Muscle of leg (tissue), 11 donors: ENCODE results near the gene FAM120A. TPM values are rescaled to one million over a fixed set of nuclear protein-coding genes. Genes with fewer than 3 reads are reported as not detected.

Source experiments
- DNase-seq: peaks from one replicate; pipeline ENCODE4 v3.0.0; 2013
- H3K27ac ChIP-seq: one replicate; pipeline ENCODE4 v1.5.1; 2013; ENCODE audit warnings: mild to moderate bottlenecking, low read length, control low read depth
- H3K27me3 ChIP-seq: one replicate; pipeline ENCODE4 v1.6.1; 2013; ENCODE audit warnings: low read length; ENCODE audit not compliant: control insufficient read depth, insufficient read depth
- H3K36me3 ChIP-seq: one replicate; pipeline ENCODE4 v1.6.1; 2013; ENCODE audit warnings: low read length; ENCODE audit not compliant: control insufficient read depth, insufficient read depth
- H3K4me1 ChIP-seq: one replicate; pipeline ENCODE4 v1.6.1; 2013; ENCODE audit warnings: low read length; ENCODE audit not compliant: control insufficient read depth, insufficient read depth
- H3K4me3 ChIP-seq: one replicate; pipeline ENCODE4 v1.5.1; 2013; ENCODE audit warnings: low read length, control low read depth
- H3K9me3 ChIP-seq: replicated peaks from 2 replicates; pipeline ENCODE4 v1.6.1; 2013; ENCODE audit warnings: low read depth, low read length; ENCODE audit not compliant: control insufficient read depth
- WGBS: methylation state at CpG from one replicate; pipeline ENCODE4 v1.1.5; 2013; ENCODE audit warnings: missing lambda C conversion rate; ENCODE audit not compliant: insufficient coverage; 5-methylcytosine and 5-hydroxymethylcytosine counted together
- polyA plus RNA-seq, 8 donors: library from polyadenylated mRNA; unstranded; fragments of 120-200 nt; gene quantifications; one replicate each; pipeline versions ENCODE4 v1.2.1 to v1.2.3, GENCODE V29; 2013; ENCODE audit warnings: inconsistent platforms in 1 of 8, low replicate concordance in 1 of 8; ENCODE audit not compliant: insufficient read length in 8 of 8, insufficient read depth in 1 of 8
- total RNA-seq: library from RNA; stranded (reverse); fragments of 120-200 nt; gene quantifications from one replicate; pipeline ENCODE4 v1.2.4, GENCODE V29; 2013

The FAM120A gene
- total and polyA plus RNA-seq, 9 donors, result 45.8 to 68.3 (median 61.3) TPM

- Histone ChIP-seq H3K36me3 (peaks cover 11% of the 10 kb centered on the region), H3K4me1 (peaks cover 28% of the 10 kb centered on the region), H3K4me3 (no peak overlapping the region), H3K27me3 (no peaks in the 10 kb centered on the region), H3K9me3 (peaks cover 4% of the 10 kb centered on the region), H3K27ac (no peak overlapping the region)
- 81% methylated on average over 6 of the region's 9 CpGs for WGBS
- no peak for DNase-seq
Observed at GRCh38 chr9:93574091-93574899, 122.8 kb downstream of the FAM120A start.

DNA sequence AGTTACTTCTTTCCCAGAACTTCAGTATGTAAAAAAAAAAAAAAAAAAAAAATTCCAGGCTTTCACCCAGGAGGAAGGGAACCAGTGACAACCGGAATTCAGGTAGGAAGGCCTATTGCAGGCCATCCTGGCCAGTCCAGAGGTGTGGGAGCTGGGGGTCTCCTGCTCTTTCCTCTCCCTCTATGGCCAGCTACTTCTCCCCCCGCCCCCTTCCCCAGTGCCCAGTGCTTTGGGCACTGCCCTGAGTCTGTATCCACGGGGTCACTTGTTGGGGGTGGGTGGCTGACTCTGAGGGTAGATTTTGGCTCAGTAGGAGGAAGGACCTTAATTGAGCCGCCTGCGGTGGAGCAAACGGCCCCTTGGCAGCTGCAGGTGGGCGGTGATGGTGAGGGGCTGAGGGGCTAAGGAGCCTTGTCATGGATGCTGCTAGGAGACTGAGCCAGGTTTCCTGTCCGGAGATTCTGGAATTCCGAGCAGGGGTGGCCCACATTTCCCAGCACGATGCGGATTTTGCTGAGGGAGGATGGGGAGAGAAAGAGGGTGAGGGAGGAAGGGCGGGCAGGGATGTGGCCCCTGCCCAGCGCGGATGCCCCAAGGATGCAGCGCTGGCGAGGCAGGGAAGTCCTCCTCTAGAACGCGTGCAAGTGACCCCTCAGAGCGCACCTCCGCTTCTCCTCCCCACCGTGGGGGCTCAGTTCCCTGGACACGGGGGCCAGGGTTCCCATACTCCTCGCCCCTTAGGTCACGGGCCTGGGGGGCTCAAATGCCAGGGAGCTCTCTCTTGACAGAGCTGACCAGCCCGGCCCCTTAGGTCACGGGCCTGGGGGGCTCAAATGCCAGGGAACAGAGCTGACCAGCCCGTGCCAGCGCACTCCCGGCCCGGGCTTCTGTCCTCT is 123.7 kb downstream of the FAM120A start:
- 3% methylated on average over 26 of the region's 30 CpGs for WGBS
- peaks cover 32% of the 10 kb centered on the region for H3K4me1 ChIP-seq
- DNase-seq, result no peak
- peak overlapping the region; percentile 63 for H3K4me3 ChIP-seq
- H3K36me3 ChIP-seq, result peaks cover 5% of the 10 kb centered on the region
- no peaks in the 10 kb centered on the region for H3K27me3 ChIP-seq
- H3K9me3 ChIP-seq, result peaks cover 4% of the 10 kb centered on the region
- H3K27ac ChIP-seq, result peak overlapping the region; percentile 75

- Histone ChIP-seq H3K4me1 (peaks cover 37% of the 10 kb centered on the region), H3K9me3 (peaks cover under 1% of the 10 kb centered on the region), H3K4me3 (peak overlapping the region; percentile 63), H3K36me3 (peaks cover 3% of the 10 kb centered on the region), H3K27ac (peak overlapping the region; percentile 75), H3K27me3 (no peaks in the 10 kb centered on the region)
- WGBS, result under 1% methylated on average over 24 of the region's 26 CpGs
- peak; percentile 69 for DNase-seq
Observed at GRCh38 chr9:93575796-93576257, 124.3 kb downstream of the FAM120A start.

DNA sequence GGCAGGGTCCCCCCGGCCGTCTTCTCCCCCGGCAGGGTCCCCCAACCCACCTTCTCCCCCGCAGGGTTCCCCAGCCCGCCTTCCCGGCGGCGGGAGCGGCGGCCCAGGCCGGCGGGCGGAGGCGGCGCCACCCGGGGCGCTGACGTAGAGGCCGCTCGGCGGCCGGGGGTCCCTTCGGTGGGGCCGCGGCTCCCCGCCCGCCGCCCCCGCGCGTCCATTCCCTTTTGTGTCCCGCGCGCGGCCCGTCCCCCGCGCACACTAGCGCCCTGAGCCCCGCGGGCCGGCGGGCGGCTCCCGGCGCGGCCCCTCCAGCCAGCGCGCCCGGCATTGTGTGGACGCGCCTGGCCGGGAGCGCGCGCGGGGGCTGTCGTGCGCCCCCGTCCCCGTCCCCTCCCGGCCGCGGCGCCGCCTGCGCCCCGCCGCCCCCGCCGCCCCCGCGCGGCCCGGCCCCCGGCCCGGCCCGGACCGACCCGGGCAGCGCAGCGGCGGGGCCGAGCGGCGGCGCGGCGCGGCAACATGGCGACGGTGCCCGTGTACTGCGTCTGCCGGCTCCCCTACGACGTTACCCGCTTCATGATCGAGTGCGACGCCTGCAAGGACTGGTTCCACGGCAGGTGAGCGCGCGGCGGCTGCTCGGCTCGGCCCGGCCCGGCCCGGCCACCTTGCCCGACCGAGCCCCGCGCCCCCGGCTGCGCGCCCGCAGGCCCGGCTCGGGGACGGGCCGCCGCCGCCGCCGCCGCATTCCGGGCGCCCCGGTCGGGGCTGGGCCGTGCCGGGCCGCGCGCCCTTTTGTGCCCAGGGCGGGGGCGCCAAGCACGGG is 125.0 kb downstream of the FAM120A start, which contains the start of gene PHF2:
Gene PHF2, plus strand, starts transcription at position 327 of the 820 bp plus-strand sequence. Its CDS starts 190 bp downstream, at position 517.
- no peaks in the 10 kb centered on the region for H3K9me3 ChIP-seq
- H3K36me3 ChIP-seq, result peaks cover 3% of the 10 kb centered on the region
- under 1% methylated on average over 128 of the region's 140 CpGs for WGBS
- H3K27ac ChIP-seq, result peak within 1 kb of the TSS; percentile 75
- H3K27me3 ChIP-seq, result no peaks in the 10 kb centered on the region
- peaks cover 44% of the 10 kb centered on the region for H3K4me1 ChIP-seq
- peak; percentile 61 for DNase-seq
- H3K4me3 ChIP-seq, result peak within 1 kb of the TSS; percentile 63

DNA sequence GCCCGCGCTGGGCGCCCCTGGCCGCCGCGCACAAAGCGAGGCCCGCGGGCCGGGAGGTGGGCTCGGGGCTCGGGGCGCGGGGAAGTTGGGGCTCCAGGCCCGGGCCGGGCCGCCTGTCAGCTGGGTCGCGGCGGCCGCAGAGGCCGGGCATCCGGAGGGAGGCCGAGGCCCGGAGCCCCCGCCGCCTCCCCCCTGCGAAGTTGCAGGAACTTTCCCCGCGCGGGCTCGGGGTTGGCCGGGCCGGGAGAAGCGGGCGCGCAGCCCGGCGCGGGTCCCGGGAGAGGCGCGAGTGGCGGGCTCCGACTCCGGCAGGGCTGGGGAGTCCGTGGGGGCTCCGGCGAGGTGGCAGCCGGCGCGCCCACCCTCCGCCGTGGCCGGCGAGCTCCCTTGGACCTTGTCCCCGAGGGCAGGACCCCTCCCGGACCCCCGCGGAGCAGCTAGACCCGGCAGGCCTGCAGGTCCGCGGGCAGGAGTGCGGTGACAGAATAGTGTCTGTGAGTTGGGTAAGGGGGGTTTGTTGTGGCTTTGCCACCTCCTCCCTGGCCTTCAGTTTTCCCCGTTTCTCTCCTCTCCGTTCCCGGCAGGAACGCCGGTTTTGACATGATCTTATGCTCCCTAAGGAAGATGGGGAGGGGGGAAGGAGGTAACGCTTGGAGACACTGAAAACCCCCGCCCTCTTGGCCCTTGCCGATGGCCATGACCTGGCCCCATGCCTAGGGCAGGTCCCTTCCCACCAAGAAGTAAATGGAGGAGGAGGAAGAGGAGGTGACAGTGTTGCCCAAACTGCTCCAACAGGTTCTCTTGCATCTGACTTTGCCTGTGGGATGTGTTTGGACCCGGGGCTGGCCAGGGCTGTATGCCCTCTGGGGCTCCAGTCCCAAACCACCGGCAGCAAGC is 125.8 kb downstream of the FAM120A start:
- Histone ChIP-seq H3K9me3 (no peaks in the 10 kb centered on the region), H3K4me1 (peaks cover 51% of the 10 kb centered on the region), H3K36me3 (peaks cover 3% of the 10 kb centered on the region), H3K27ac (peak overlapping the region; percentile 65), H3K4me3 (peak overlapping the region; percentile 52), H3K27me3 (no peaks in the 10 kb centered on the region)
- WGBS, result under 1% methylated on average over 64 of the region's 74 CpGs
- DNase-seq, result peak; percentile 59

DNA sequence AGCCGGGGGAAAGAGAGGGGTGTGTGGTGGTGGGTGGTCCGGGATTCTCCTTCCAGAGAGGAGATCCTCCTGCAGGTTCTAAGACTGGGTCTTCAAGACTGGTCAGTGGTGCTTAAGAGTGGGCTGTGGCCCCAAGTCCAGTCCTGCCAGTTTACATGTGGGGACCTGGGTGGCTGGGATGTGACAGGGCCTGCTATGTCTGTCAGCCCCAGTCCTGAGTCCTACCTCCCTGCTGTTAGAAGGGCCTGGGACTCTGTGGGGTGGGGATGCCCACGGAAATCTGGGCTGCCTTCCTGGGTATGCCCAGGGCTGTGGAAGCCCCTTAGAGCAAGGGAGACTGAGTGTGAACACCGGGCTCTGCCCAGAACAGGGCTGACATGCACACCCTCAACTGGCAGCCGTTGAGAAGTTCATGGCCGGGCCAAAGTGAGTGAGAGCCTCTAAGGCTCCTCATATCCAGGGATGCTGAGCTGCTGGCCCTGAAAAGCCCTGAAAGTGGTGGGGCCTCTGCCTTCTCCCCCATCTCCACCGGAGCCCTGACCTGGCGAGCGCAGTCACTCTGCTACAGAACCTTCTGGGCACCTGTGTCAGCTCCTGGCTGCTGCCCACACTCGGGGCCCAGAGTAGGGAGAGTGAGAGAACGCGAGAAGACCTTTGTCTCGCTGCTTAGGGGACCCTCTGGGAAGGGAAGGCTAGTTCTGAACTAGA is 126.6 kb downstream of the FAM120A start:
- Histone ChIP-seq H3K4me3 (peak overlapping the region; percentile 52), H3K27ac (peak overlapping the region; percentile 65), H3K9me3 (no peaks in the 10 kb centered on the region), H3K4me1 (peaks cover 54% of the 10 kb centered on the region), H3K27me3 (no peaks in the 10 kb centered on the region), H3K36me3 (peaks cover 3% of the 10 kb centered on the region)
- DNase-seq, result no peak
- WGBS, result 36% methylated on average over 9 of the region's 13 CpGs

- Histone ChIP-seq H3K9me3 (no peaks in the 10 kb centered on the region), H3K36me3 (peaks cover 3% of the 10 kb centered on the region), H3K27me3 (no peaks in the 10 kb centered on the region), H3K4me3 (no peak overlapping the region), H3K4me1 (peaks cover 54% of the 10 kb centered on the region), H3K27ac (peak overlapping the region; percentile 29)
- DNase-seq, result no peak
- 20% methylated on average over 1 of the region's 5 CpGs for WGBS
Observed at GRCh38 chr9:93578844-93579243, 127.4 kb downstream of the FAM120A start.

- no peak overlapping the region for H3K27ac ChIP-seq
- H3K27me3 ChIP-seq, result no peaks in the 10 kb centered on the region
- H3K9me3 ChIP-seq, result peaks cover 2% of the 10 kb centered on the region
- H3K4me3 ChIP-seq, result no peak overlapping the region
- no peak for DNase-seq
- no peaks in the 10 kb centered on the region for H3K36me3 ChIP-seq
- peaks cover 49% of the 10 kb centered on the region for H3K4me1 ChIP-seq
- WGBS, result 76% methylated on average over 6 of the region's 20 CpGs
Observed at GRCh38 chr9:93579711-93580516, 128.4 kb downstream of the FAM120A start.
